ENCODE data around the gene IFI6.
"Not testable (repeated sequence)": the region's sequence is repeated elsewhere in the genome, so short reads cannot be mapped to it uniquely, and the experiment has no call there.

GRCh38 chr1:27627733-27628132, 44.3 kb downstream of the IFI6 start:
- not testable (repeated sequence) for TF ChIP-seq POLR2A, CTCF (IDR thresholded peaks at IDR 0.05)

Measured in testis (tissue), 2 donors.